Measurements from ENCODE around the gene KHDRBS1.
A peak's percentile ranks its signal among the peaks of the same experiment; 100 is the strongest.

Gene KHDRBS1, protein sequence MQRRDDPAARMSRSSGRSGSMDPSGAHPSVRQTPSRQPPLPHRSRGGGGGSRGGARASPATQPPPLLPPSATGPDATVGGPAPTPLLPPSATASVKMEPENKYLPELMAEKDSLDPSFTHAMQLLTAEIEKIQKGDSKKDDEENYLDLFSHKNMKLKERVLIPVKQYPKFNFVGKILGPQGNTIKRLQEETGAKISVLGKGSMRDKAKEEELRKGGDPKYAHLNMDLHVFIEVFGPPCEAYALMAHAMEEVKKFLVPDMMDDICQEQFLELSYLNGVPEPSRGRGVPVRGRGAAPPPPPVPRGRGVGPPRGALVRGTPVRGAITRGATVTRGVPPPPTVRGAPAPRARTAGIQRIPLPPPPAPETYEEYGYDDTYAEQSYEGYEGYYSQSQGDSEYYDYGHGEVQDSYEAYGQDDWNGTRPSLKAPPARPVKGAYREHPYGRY

GRCh38 chr1:32013386-32014198 lies at the start of gene KHDRBS1:
Gene KHDRBS1, plus strand, starts transcription at chr1:32013868. Its CDS starts 128 bp downstream, at chr1:32013996.
- H3K4me1 ChIP-seq (ENCODE audit: control insufficient read depth in 1 of 2, insufficient read depth in 2 of 2, low read length in 2 of 2), result peaks cover 7 to 29% of the 10 kb centered on the region in 2 donors
- no peaks in the 10 kb centered on the region for H3K9me3 ChIP-seq (ENCODE audit: control insufficient read depth in 1 of 2, low read length in 2 of 2)
- H3K4me3 ChIP-seq (ENCODE audit: low read depth in 1 of 2, low read length in 2 of 2), result peak within 1 kb of the TSS; percentile 92 to 93
- peak within 1 kb of the TSS; percentile 92 for H3K27ac ChIP-seq (ENCODE audit: low read length)
- no peaks in the 10 kb centered on the region for H3K27me3 ChIP-seq (ENCODE audit: low read depth, low read length)
- no peaks in the 10 kb centered on the region for H3K36me3 ChIP-seq (ENCODE audit: control insufficient read depth in 1 of 2, insufficient read depth in 2 of 2, low read length in 2 of 2)

GRCh38 chr1:31970873-31971272 lies 42.8 kb upstream of the KHDRBS1 start:
- no peaks in the 10 kb centered on the region for H3K4me1 ChIP-seq (ENCODE audit: control insufficient read depth in 1 of 2, insufficient read depth in 2 of 2, low read length in 2 of 2)
- no peak overlapping the region for H3K27ac ChIP-seq (ENCODE audit: low read length)
- H3K9me3 ChIP-seq (ENCODE audit: control insufficient read depth in 1 of 2, low read length in 2 of 2), result no peaks in the 10 kb centered on the region
- no peaks in the 10 kb centered on the region for H3K36me3 ChIP-seq (ENCODE audit: control insufficient read depth in 1 of 2, insufficient read depth in 2 of 2, low read length in 2 of 2)
- no peak overlapping the region for H3K4me3 ChIP-seq (ENCODE audit: low read depth in 1 of 2, low read length in 2 of 2)
- H3K27me3 ChIP-seq (ENCODE audit: low read depth, low read length), result no peaks in the 10 kb centered on the region

GRCh38 chr1:31976401-31976800 lies 37.3 kb upstream of the KHDRBS1 start:
- H3K9me3 ChIP-seq (ENCODE audit: control insufficient read depth in 1 of 2, low read length in 2 of 2), result no peaks in the 10 kb centered on the region
- H3K4me1 ChIP-seq (ENCODE audit: control insufficient read depth in 1 of 2, insufficient read depth in 2 of 2, low read length in 2 of 2), result no peaks in the 10 kb centered on the region
- no peaks in the 10 kb centered on the region for H3K36me3 ChIP-seq (ENCODE audit: control insufficient read depth in 1 of 2, insufficient read depth in 2 of 2, low read length in 2 of 2)
- no peak overlapping the region for H3K27ac ChIP-seq (ENCODE audit: low read length)
- H3K4me3 ChIP-seq (ENCODE audit: low read depth in 1 of 2, low read length in 2 of 2), result no peak overlapping the region
- no peaks in the 10 kb centered on the region for H3K27me3 ChIP-seq (ENCODE audit: low read depth, low read length)

GRCh38 chr1:31977385-31978131 lies 36.1 kb upstream of the KHDRBS1 start:
- Histone ChIP-seq H3K27ac (ENCODE audit: low read length) (no peak overlapping the region), H3K4me1 (ENCODE audit: control insufficient read depth in 1 of 2, insufficient read depth in 2 of 2, low read length in 2 of 2) (no peaks in the 10 kb centered on the region), H3K27me3 (ENCODE audit: low read depth, low read length) (no peaks in the 10 kb centered on the region), H3K4me3 (ENCODE audit: low read depth in 1 of 2, low read length in 2 of 2) (no peak overlapping the region), H3K36me3 (ENCODE audit: control insufficient read depth in 1 of 2, insufficient read depth in 2 of 2, low read length in 2 of 2) (no peaks in the 10 kb centered on the region), H3K9me3 (ENCODE audit: control insufficient read depth in 1 of 2, low read length in 2 of 2) (no peaks in the 10 kb centered on the region)

- no peak overlapping the region for H3K27ac ChIP-seq (ENCODE audit: low read length)
- H3K9me3 ChIP-seq (ENCODE audit: control insufficient read depth in 1 of 2, low read length in 2 of 2), result no peaks in the 10 kb centered on the region
- H3K4me3 ChIP-seq (ENCODE audit: low read depth in 1 of 2, low read length in 2 of 2), result no peak overlapping the region
- H3K36me3 ChIP-seq (ENCODE audit: control insufficient read depth in 1 of 2, insufficient read depth in 2 of 2, low read length in 2 of 2), result no peaks in the 10 kb centered on the region
- no peaks in the 10 kb centered on the region for H3K4me1 ChIP-seq (ENCODE audit: control insufficient read depth in 1 of 2, insufficient read depth in 2 of 2, low read length in 2 of 2)
- no peaks in the 10 kb centered on the region for H3K27me3 ChIP-seq (ENCODE audit: low read depth, low read length)
These were observed 34.7 kb upstream of the KHDRBS1 start for GRCh38 chr1:31978843-31979400.

DNA sequence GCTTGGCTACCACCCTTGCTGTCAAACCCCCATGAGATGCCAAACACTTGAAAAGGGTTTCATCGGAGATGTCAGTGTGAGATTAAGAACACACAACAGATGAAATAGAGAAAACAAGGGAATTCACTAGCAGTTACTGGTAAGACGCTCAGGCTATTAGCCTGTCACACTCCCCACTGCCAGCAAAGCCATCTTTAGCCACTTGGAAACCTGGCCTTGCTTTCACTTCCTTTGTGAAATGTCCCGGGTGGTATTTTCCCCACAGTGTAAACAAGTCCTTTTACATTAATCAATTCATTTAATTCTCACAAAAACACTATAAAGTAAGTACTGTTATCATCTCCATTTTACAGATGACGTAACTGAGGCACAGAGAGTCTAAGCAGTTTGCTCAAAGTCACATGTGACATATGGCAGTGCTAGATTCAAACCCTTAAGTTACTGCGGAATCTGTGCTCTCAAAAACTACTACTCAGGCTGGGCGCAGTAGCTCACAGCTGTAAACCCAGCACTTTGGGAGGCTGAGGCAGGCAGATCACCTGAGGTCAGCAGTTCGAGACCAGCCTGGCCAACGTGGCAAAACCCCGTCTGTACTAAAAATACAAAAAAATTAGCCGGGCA lies 32.7 kb upstream of the KHDRBS1 start:
- H3K27me3 ChIP-seq (ENCODE audit: low read depth, low read length), result no peaks in the 10 kb centered on the region
- H3K36me3 ChIP-seq (ENCODE audit: control insufficient read depth in 1 of 2, insufficient read depth in 2 of 2, low read length in 2 of 2), result no peaks in the 10 kb centered on the region
- H3K4me1 ChIP-seq (ENCODE audit: control insufficient read depth in 1 of 2, insufficient read depth in 2 of 2, low read length in 2 of 2), result peaks cover 6 to 10% of the 10 kb centered on the region in 2 donors
- no peaks in the 10 kb centered on the region for H3K9me3 ChIP-seq (ENCODE audit: control insufficient read depth in 1 of 2, low read length in 2 of 2)
- H3K27ac ChIP-seq (ENCODE audit: low read length), result no peak overlapping the region
- no peak overlapping the region for H3K4me3 ChIP-seq (ENCODE audit: low read depth in 1 of 2, low read length in 2 of 2)

- H3K36me3 ChIP-seq (ENCODE audit: control insufficient read depth in 1 of 2, insufficient read depth in 2 of 2, low read length in 2 of 2), result no peaks in the 10 kb centered on the region
- H3K4me3 ChIP-seq (ENCODE audit: low read depth in 1 of 2, low read length in 2 of 2), result no peak overlapping the region
- peaks cover 6 to 10% of the 10 kb centered on the region in 2 donors for H3K4me1 ChIP-seq (ENCODE audit: control insufficient read depth in 1 of 2, insufficient read depth in 2 of 2, low read length in 2 of 2)
- no peaks in the 10 kb centered on the region for H3K27me3 ChIP-seq (ENCODE audit: low read depth, low read length)
- no peaks in the 10 kb centered on the region for H3K9me3 ChIP-seq (ENCODE audit: control insufficient read depth in 1 of 2, low read length in 2 of 2)
- H3K27ac ChIP-seq (ENCODE audit: low read length), result no peak overlapping the region
These were observed 32.2 kb upstream of the KHDRBS1 start for GRCh38 chr1:31981456-31981839.

DNA sequence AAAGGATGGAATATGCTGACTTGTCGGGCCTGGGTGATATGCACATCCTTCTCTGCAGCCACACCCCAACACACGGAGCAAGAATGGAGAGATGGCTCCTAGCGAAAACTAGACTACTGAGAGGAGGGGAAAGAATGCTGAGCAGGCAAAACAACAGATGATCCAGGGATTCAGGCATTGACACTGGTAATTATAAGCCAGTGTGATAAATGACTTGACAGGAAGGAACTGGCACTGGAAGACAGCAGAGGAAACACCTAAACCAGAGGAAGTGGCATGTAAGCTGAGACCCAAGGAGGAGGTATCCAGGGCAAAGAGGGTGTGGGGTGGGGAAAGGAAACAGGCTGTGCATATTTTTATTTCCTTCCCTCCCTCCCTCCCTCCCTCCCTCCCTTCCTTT lies 31.7 kb upstream of the KHDRBS1 start:
- no peaks in the 10 kb centered on the region for H3K9me3 ChIP-seq (ENCODE audit: control insufficient read depth in 1 of 2, low read length in 2 of 2)
- H3K27ac ChIP-seq (ENCODE audit: low read length), result no peak overlapping the region
- H3K4me3 ChIP-seq (ENCODE audit: low read depth in 1 of 2, low read length in 2 of 2), result no peak overlapping the region
- no peaks in the 10 kb centered on the region for H3K36me3 ChIP-seq (ENCODE audit: control insufficient read depth in 1 of 2, insufficient read depth in 2 of 2, low read length in 2 of 2)
- H3K4me1 ChIP-seq (ENCODE audit: control insufficient read depth in 1 of 2, insufficient read depth in 2 of 2, low read length in 2 of 2), result peaks cover 6 to 10% of the 10 kb centered on the region in 2 donors
- no peaks in the 10 kb centered on the region for H3K27me3 ChIP-seq (ENCODE audit: low read depth, low read length)

DNA sequence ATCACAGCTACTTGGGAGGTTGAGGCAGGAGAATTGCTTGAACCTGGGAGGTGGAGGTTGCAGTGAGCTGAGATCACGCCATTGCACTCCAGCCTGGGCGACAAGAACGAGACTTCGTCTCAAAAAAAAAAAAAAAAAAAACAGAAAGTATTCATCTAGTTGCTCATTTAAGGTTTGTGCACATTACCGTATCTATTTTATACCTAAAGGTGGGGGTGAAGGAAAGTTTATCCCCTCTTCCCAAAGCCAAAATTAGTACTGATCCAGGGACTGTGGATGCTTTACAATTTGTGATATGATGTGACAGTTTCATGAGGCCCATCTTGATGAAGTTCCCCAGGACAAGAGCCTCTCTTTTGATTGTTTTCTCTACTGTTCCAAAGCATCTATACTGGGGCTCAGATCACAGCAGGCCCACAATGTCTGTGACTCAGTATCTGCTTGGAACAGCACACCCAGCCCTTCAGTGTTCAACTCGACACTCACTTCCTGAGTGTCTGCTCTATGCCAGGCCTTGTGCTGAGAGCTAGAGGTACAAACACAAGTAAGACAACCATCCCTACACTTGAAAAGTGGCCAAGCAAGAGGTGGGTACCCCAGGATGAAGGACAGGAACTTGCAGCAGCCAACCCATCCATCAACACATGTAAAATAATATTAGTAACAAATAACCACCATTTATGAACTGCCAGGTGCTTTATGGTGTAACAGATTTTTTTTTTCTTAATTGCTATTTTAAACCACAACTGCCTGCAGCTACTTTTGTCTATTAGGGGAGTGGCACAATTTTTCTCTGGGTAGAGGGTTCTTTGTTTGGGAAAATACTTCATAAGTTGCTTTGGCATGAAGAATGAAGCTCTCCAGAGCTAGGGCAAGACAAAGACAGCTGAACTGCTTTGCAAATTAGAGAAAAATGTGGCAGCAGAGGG lies 29.0 kb upstream of the KHDRBS1 start:
- Histone ChIP-seq H3K36me3 (ENCODE audit: control insufficient read depth in 1 of 2, insufficient read depth in 2 of 2, low read length in 2 of 2) (no peaks in the 10 kb centered on the region), H3K27ac (ENCODE audit: low read length) (peak overlapping the region; percentile 30), H3K4me3 (ENCODE audit: low read depth in 1 of 2, low read length in 2 of 2) (no peak overlapping the region), H3K9me3 (ENCODE audit: control insufficient read depth in 1 of 2, low read length in 2 of 2) (no peaks in the 10 kb centered on the region), H3K4me1 (ENCODE audit: control insufficient read depth in 1 of 2, insufficient read depth in 2 of 2, low read length in 2 of 2) (peaks cover 6 to 10% of the 10 kb centered on the region in 2 donors), H3K27me3 (ENCODE audit: low read depth, low read length) (no peaks in the 10 kb centered on the region)

- H3K4me3 ChIP-seq (ENCODE audit: low read depth in 1 of 2, low read length in 2 of 2), result no peak overlapping the region
- H3K36me3 ChIP-seq (ENCODE audit: control insufficient read depth in 1 of 2, insufficient read depth in 2 of 2, low read length in 2 of 2), result no peaks in the 10 kb centered on the region
- H3K9me3 ChIP-seq (ENCODE audit: control insufficient read depth in 1 of 2, low read length in 2 of 2), result no peaks in the 10 kb centered on the region
- H3K27me3 ChIP-seq (ENCODE audit: low read depth, low read length), result no peaks in the 10 kb centered on the region
- H3K4me1 ChIP-seq (ENCODE audit: control insufficient read depth in 1 of 2, insufficient read depth in 2 of 2, low read length in 2 of 2), result peaks cover 6 to 10% of the 10 kb centered on the region in 2 donors
- peak overlapping the region; percentile 30 for H3K27ac ChIP-seq (ENCODE audit: low read length)
These were observed 28.2 kb upstream of the KHDRBS1 start for GRCh38 chr1:31985430-31985829.
